Measurements from ENCODE around the gene NOS3.

NOS3 gene

GRCh38 chr7:150976529-150977381 lies 14.1 kb upstream of the NOS3 start:
- Mint-ChIP-seq H3K36me3 (peaks cover 3 to 4% of the 10 kb centered on the region in 2 donors), H3K4me1 (peaks cover 23 to 38% of the 10 kb centered on the region in 2 donors), H3K9me3 (no peaks in the 10 kb centered on the region), H3K27me3 (peaks cover 48 to 65% of the 10 kb centered on the region in 2 donors), H3K27ac (peak overlapping the region; percentile 80), H3K4me3 (peak overlapping the region; percentile 70 to 76)
- ATAC-seq (replicated peaks): no peak
- DNase-seq: no peak

GRCh38 chr7:150977382-150978125 lies 13.3 kb upstream of the NOS3 start:
- peaks cover 3 to 4% of the 10 kb centered on the region in 2 donors for H3K36me3 Mint-ChIP-seq
- no peak for DNase-seq
- peaks cover 23 to 38% of the 10 kb centered on the region in 2 donors for H3K4me1 Mint-ChIP-seq
- H3K27ac Mint-ChIP-seq: peak overlapping the region; percentile 56
- peak overlapping the region; percentile 70 to 76 for H3K4me3 Mint-ChIP-seq
- no peak for ATAC-seq (replicated peaks)
- peaks cover 56 to 72% of the 10 kb centered on the region in 2 donors for H3K27me3 Mint-ChIP-seq
- H3K9me3 Mint-ChIP-seq: no peaks in the 10 kb centered on the region

DNA sequence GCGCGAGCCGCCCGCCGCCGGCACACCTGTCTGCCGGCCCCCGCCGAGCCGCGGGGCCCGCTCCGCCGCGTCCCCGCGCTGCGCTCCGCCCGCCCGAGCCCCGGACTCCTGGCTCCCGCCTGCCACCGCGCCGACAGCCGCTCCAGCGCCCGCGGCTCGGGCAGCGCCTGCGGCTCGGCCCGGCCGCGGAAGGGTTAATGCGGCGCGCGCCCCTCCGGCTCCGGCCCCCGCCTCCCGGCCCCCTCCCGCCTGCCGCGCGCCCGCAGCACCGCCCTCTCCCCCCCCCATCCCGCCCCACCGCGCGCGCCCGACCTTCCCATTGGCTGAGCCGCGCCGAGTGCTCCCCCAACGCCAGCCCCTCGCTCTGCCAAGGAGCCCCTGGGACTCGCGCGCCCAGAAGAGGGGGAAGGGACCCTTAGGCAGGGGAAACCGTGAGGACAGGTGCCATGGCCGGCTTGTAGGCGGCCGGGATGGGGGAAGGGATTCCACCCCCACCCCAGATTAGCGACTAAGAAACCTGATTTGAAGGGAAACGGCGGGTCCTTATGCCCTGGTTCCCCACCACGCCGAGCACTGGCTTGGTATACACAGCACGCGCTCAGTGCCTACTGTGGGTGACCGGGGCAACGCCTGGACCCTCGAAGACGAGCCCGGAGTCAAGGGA lies 12.6 kb upstream of the NOS3 start, which contains the start of gene KCNH2:
KCNH2 (minus strand) TSS at position 196 of the 664 bp plus-strand sequence. CDS start 408 bp downstream, outside the sequence.
- Mint-ChIP-seq H3K9me3 (peaks cover 0 to 4% of the 10 kb centered on the region in 2 donors), H3K36me3 (peaks cover 3 to 4% of the 10 kb centered on the region in 2 donors), H3K4me3 (peak within 1 kb of the TSS; percentile 70 to 81), H3K4me1 (peaks cover 23 to 38% of the 10 kb centered on the region in 2 donors), H3K27me3 (peaks cover 61 to 79% of the 10 kb centered on the region in 2 donors), H3K27ac (peak within 1 kb of the TSS; percentile 56)
- no peak for ATAC-seq (replicated peaks)
- no peak for DNase-seq

DNA sequence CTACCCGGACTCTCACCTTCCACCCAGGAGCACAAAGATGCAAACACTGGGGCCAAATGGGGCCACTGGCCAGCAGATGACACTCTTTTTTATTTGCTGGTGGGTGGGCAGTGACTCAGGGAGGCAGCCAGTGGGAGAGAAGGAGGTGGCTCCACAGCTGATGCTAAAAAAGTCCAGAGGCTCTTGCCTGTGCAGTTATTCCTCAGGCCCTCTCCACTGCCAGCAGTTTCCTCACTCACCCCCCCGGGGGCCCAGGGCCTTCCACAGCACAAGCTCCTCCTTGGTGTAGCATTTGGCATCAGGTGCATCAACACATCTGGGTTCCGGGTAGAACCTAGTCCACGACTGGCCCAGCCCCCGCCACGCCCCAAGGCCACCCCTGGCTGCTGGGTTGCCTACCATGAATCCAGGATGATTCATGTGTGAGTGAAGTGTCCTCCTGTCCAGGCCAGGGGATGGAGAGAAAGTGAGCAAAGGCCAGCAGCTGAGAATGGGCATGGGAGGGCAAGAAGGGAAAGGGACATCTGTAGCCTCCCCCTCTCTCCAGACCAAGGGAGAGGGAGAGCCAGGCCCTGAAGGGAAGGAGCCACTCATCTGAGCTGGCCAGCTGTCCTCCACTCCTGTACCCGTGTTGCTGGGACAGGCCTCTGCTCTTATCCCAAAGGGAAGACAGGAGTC lies 11.0 kb upstream of the NOS3 start:
- ATAC-seq (replicated peaks) (no peak), DNase-seq (no peak)
- Mint-ChIP-seq H3K9me3 (peaks cover 0 to 4% of the 10 kb centered on the region in 2 donors), H3K27me3 (peaks cover 64 to 82% of the 10 kb centered on the region in 2 donors), H3K4me3 (no peak overlapping the region), H3K4me1 (peaks cover 17 to 26% of the 10 kb centered on the region in 2 donors), H3K36me3 (peaks cover 3 to 4% of the 10 kb centered on the region in 2 donors), H3K27ac (no peak overlapping the region)

- no peak overlapping the region for H3K27ac Mint-ChIP-seq
- no peak for ATAC-seq (replicated peaks)
- H3K27me3 Mint-ChIP-seq: peaks cover 65 to 81% of the 10 kb centered on the region in 2 donors
- peaks cover 0 to 4% of the 10 kb centered on the region in 2 donors for H3K9me3 Mint-ChIP-seq
- DNase-seq: no peak
- H3K4me3 Mint-ChIP-seq: no peak overlapping the region
- peaks cover 15 to 21% of the 10 kb centered on the region in 2 donors for H3K4me1 Mint-ChIP-seq
- peaks cover 3 to 4% of the 10 kb centered on the region in 2 donors for H3K36me3 Mint-ChIP-seq
These were observed 10.2 kb upstream of the NOS3 start for GRCh38 chr7:150980663-150981062.

DNA sequence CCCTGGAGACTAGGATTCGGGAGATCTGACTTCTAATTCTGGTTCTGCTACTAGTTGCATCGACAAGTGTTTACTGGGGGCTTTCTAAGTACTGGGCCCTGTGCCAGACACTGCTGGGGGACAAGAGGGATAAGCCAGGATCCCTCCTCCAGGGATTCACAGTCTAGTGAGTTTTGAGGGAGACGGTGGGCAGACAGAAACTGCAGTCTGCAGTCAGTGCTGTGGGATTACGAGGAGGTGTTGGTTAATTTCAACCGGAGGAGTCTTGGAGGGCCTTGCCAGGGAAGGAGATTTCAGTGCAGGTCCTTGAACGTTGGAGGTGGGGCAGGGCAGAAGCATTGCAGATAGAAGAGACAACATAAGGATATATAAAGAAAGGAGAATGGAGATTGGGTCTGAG lies 9.2 kb upstream of the NOS3 start:
- Mint-ChIP-seq H3K9me3 (peaks cover 0 to 4% of the 10 kb centered on the region in 2 donors), H3K36me3 (peaks cover 3 to 4% of the 10 kb centered on the region in 2 donors), H3K27ac (no peak overlapping the region), H3K4me3 (no peak overlapping the region), H3K4me1 (peaks cover 19 to 25% of the 10 kb centered on the region in 2 donors), H3K27me3 (peaks cover 64 to 82% of the 10 kb centered on the region in 2 donors)
- no peak for DNase-seq
- ATAC-seq (replicated peaks): no peak

DNA sequence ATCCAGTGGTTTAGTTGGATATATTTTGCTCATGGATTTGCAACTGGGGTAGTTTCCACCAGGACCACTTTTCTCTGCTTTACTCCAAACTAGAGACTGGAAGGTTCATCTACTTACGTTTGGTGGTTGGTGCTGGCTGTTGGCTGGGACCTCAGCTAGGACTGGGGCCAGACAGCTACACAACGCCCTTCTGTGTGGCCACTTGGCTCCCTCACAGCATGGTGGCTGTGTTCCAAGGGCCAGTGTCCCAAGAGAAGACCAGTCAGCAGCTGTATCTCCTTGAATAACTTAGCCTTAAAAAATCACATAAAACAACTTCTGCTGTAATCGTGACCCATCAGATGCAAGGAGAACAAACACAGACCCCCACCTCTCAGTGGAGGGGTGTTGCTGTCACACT lies 8.5 kb upstream of the NOS3 start:
- Mint-ChIP-seq H3K36me3 (peaks cover 0 to 4% of the 10 kb centered on the region in 2 donors), H3K4me1 (peaks cover 12 to 18% of the 10 kb centered on the region in 2 donors), H3K27me3 (peaks cover 59 to 82% of the 10 kb centered on the region in 2 donors), H3K9me3 (peaks cover 0 to 4% of the 10 kb centered on the region in 2 donors), H3K4me3 (no peak overlapping the region), H3K27ac (no peak overlapping the region)
- no peak for DNase-seq
- ATAC-seq (replicated peaks): no peak

- H3K4me1 Mint-ChIP-seq: peaks cover 10 to 18% of the 10 kb centered on the region in 2 donors
- H3K9me3 Mint-ChIP-seq: peaks cover 0 to 4% of the 10 kb centered on the region in 2 donors
- no peak overlapping the region for H3K27ac Mint-ChIP-seq
- ATAC-seq (replicated peaks): no peak
- no peak overlapping the region for H3K4me3 Mint-ChIP-seq
- H3K36me3 Mint-ChIP-seq: peaks cover 0 to under 1% of the 10 kb centered on the region in 2 donors
- DNase-seq: no peak
- H3K27me3 Mint-ChIP-seq: peaks cover 67 to 88% of the 10 kb centered on the region in 2 donors
These were observed 6.9 kb upstream of the NOS3 start for GRCh38 chr7:150983893-150984368.

- peaks cover 73 to 90% of the 10 kb centered on the region in 2 donors for H3K27me3 Mint-ChIP-seq
These were observed 4.7 kb upstream of the NOS3 start for GRCh38 chr7:150986099-150986512.

GRCh38 chr7:150986556-150986955 lies 4.3 kb upstream of the NOS3 start:
- Mint-ChIP-seq H3K4me1 (peaks cover 10 to 19% of the 10 kb centered on the region in 2 donors), H3K4me3 (no peak overlapping the region), H3K9me3 (peaks cover 12 to 13% of the 10 kb centered on the region in 2 donors), H3K27me3 (peaks cover 73 to 90% of the 10 kb centered on the region in 2 donors), H3K27ac (no peak overlapping the region), H3K36me3 (peaks cover 4 to 11% of the 10 kb centered on the region in 2 donors)
- DNase-seq (no peak), ATAC-seq (replicated peaks) (no peak)

More at GRCh38 chr7:150986099-150986512, 4.7 kb upstream of the NOS3 start:
- DNase-seq (no peak), ATAC-seq (replicated peaks) (peak; percentile 57 to 71)
- peaks cover 9 to 13% of the 10 kb centered on the region in 2 donors for H3K9me3 Mint-ChIP-seq
- no peak overlapping the region for H3K27ac Mint-ChIP-seq
- no peak overlapping the region for H3K4me3 Mint-ChIP-seq
- peaks cover 10 to 19% of the 10 kb centered on the region in 2 donors for H3K4me1 Mint-ChIP-seq
- peaks cover 4 to 11% of the 10 kb centered on the region in 2 donors for H3K36me3 Mint-ChIP-seq

DNA sequence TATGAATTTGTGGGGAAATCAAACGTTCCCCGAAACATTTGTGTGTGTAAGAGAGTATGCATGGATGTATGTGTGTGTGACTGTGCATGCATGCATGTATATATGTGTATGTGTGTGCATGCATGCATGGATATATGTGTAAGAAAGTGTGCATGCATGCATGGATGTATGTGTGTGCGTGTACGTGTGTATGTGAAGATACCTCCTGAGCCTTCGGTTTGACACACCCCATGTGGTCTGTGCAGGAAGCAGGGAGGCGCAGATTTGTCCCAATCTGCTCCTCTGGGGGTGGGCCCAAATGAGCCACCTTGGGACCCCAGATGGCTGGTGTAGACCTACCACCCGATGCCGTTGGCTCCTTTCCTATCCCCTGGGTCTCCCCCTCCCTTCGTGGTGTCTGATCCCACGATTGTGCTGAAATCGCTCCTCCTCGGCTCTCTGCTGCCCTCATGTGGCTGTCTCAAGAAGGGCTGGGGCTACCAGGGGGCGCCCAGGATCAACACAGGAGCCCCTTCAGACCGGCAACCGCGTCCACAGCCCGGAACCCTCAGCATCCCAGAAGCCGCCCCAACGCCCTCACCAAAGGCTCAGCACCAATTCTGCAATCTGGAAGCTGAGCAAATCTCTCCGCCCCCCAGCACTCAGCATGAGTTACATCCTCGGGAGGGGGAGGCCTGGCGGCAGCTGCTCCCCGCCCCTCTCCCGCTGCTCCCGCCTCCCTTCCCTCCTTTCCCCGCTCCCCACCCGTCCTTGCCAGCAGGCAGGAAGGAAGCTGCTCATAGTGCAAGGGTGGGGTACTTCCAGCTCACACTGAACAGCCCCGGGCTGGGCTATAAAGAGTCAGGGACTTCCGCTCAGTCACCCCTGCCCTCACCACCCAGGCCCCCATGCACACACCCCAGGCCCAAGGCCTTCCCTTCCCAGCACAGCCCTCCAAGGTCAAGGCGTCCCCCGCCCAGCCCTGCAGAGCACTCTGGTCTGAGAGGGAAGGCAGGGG lies 2.3 kb upstream of the NOS3 start:
- Mint-ChIP-seq H3K9me3 (peaks cover 9 to 12% of the 10 kb centered on the region in 2 donors), H3K36me3 (peaks cover 5 to 11% of the 10 kb centered on the region in 2 donors), H3K27ac (no peak overlapping the region), H3K27me3 (peaks cover 61 to 81% of the 10 kb centered on the region in 2 donors), H3K4me1 (peaks cover 10 to 19% of the 10 kb centered on the region in 2 donors), H3K4me3 (no peak overlapping the region)
- no peak for DNase-seq
- peak; percentile 63 to 70 for ATAC-seq (replicated peaks)

GRCh38 chr7:150989456-150989855 lies 1.4 kb upstream of the NOS3 start:
- peaks cover 61 to 76% of the 10 kb centered on the region in 2 donors for H3K27me3 Mint-ChIP-seq
- H3K27ac Mint-ChIP-seq: no peak overlapping the region
- ATAC-seq (replicated peaks) (no peak), DNase-seq (no peak)
- H3K9me3 Mint-ChIP-seq: peaks cover 9 to 12% of the 10 kb centered on the region in 2 donors
- peaks cover 10 to 19% of the 10 kb centered on the region in 2 donors for H3K4me1 Mint-ChIP-seq
- H3K4me3 Mint-ChIP-seq: no peak overlapping the region
- peaks cover 5 to 11% of the 10 kb centered on the region in 2 donors for H3K36me3 Mint-ChIP-seq
